Measurements from ENCODE around the gene KRT82.

The KRT82 gene

GRCh38 chr12:52381206-52381605 is 24.9 kb downstream of the KRT82 start:
- no peaks in the 10 kb centered on the region for H3K9me3 ChIP-seq (ENCODE audit: low read length)
- H3K4me3 ChIP-seq (ENCODE audit: low read length) = no peak overlapping the region
- H3K27me3 ChIP-seq (ENCODE audit: insufficient read depth, low read length) = peaks cover 3% of the 10 kb centered on the region
- no peak overlapping the region for H2AFZ ChIP-seq (ENCODE audit: low read depth, low read length)
- no peaks in the 10 kb centered on the region for H3K36me3 ChIP-seq (ENCODE audit: insufficient read depth, low read length)
- H3K4me1 ChIP-seq (ENCODE audit: insufficient read depth, low read length) = no peaks in the 10 kb centered on the region

- no peaks in the 10 kb centered on the region for H3K4me1 ChIP-seq (ENCODE audit: insufficient read depth, low read length)
- peaks cover under 1% of the 10 kb centered on the region for H3K27me3 ChIP-seq (ENCODE audit: insufficient read depth, low read length)
Measured at GRCh38 chr12:52380271-52380694, 25.9 kb downstream of the KRT82 start.

GRCh38 chr12:52379536-52379935 is 26.6 kb downstream of the KRT82 start:
- Histone ChIP-seq H3K4me1 (ENCODE audit: insufficient read depth, low read length) (no peaks in the 10 kb centered on the region), H3K27me3 (ENCODE audit: insufficient read depth, low read length) (no peaks in the 10 kb centered on the region), H3K36me3 (ENCODE audit: insufficient read depth, low read length) (no peaks in the 10 kb centered on the region), H3K4me3 (ENCODE audit: low read length) (no peak overlapping the region), H2AFZ (ENCODE audit: low read depth, low read length) (no peak overlapping the region), H3K9me3 (ENCODE audit: low read length) (no peaks in the 10 kb centered on the region)

More at GRCh38 chr12:52380271-52380694, 25.9 kb downstream of the KRT82 start:
- Histone ChIP-seq H2AFZ (ENCODE audit: low read depth, low read length) (no peak overlapping the region), H3K4me3 (ENCODE audit: low read length) (no peak overlapping the region), H3K9me3 (ENCODE audit: low read length) (no peaks in the 10 kb centered on the region), H3K36me3 (ENCODE audit: insufficient read depth, low read length) (no peaks in the 10 kb centered on the region)

GRCh38 chr12:52378091-52378490 is 28.0 kb downstream of the KRT82 start:
- no peak overlapping the region for H2AFZ ChIP-seq (ENCODE audit: low read depth, low read length)
- no peaks in the 10 kb centered on the region for H3K4me1 ChIP-seq (ENCODE audit: insufficient read depth, low read length)
- no peaks in the 10 kb centered on the region for H3K36me3 ChIP-seq (ENCODE audit: insufficient read depth, low read length)
- no peaks in the 10 kb centered on the region for H3K9me3 ChIP-seq (ENCODE audit: low read length)
- no peaks in the 10 kb centered on the region for H3K27me3 ChIP-seq (ENCODE audit: insufficient read depth, low read length)
- H3K4me3 ChIP-seq (ENCODE audit: low read length) = no peak overlapping the region

- H3K4me3 ChIP-seq (ENCODE audit: low read length) = no peak overlapping the region
- H3K36me3 ChIP-seq (ENCODE audit: insufficient read depth, low read length) = no peaks in the 10 kb centered on the region
- H3K9me3 ChIP-seq (ENCODE audit: low read length) = no peaks in the 10 kb centered on the region
- H2AFZ ChIP-seq (ENCODE audit: low read depth, low read length) = no peak overlapping the region
- H3K4me1 ChIP-seq (ENCODE audit: insufficient read depth, low read length) = no peaks in the 10 kb centered on the region
- no peaks in the 10 kb centered on the region for H3K27me3 ChIP-seq (ENCODE audit: insufficient read depth, low read length)
Measured at GRCh38 chr12:52377266-52377665, 28.9 kb downstream of the KRT82 start.

GRCh38 chr12:52372216-52373154 is 33.6 kb downstream of the KRT82 start:
- Histone ChIP-seq H3K9me3 (ENCODE audit: low read length) (no peaks in the 10 kb centered on the region), H3K4me3 (ENCODE audit: low read length) (no peak overlapping the region), H3K27me3 (ENCODE audit: insufficient read depth, low read length) (no peaks in the 10 kb centered on the region), H3K36me3 (ENCODE audit: insufficient read depth, low read length) (no peaks in the 10 kb centered on the region), H2AFZ (ENCODE audit: low read depth, low read length) (no peak overlapping the region), H3K4me1 (ENCODE audit: insufficient read depth, low read length) (no peaks in the 10 kb centered on the region)

GRCh38 chr12:52371716-52372115 is 34.4 kb downstream of the KRT82 start:
- Histone ChIP-seq H3K27me3 (ENCODE audit: insufficient read depth, low read length) (peaks cover 1% of the 10 kb centered on the region), H3K9me3 (ENCODE audit: low read length) (no peaks in the 10 kb centered on the region), H3K4me1 (ENCODE audit: insufficient read depth, low read length) (no peaks in the 10 kb centered on the region), H3K4me3 (ENCODE audit: low read length) (no peak overlapping the region), H2AFZ (ENCODE audit: low read depth, low read length) (no peak overlapping the region), H3K36me3 (ENCODE audit: insufficient read depth, low read length) (no peaks in the 10 kb centered on the region)

- Histone ChIP-seq H2AFZ (ENCODE audit: low read depth, low read length) (no peak overlapping the region), H3K9me3 (ENCODE audit: low read length) (no peaks in the 10 kb centered on the region), H3K27me3 (ENCODE audit: insufficient read depth, low read length) (peaks cover 5% of the 10 kb centered on the region), H3K4me1 (ENCODE audit: insufficient read depth, low read length) (no peaks in the 10 kb centered on the region), H3K36me3 (ENCODE audit: insufficient read depth, low read length) (no peaks in the 10 kb centered on the region), H3K4me3 (ENCODE audit: low read length) (no peak overlapping the region)
Measured at GRCh38 chr12:52370926-52371608, 35.1 kb downstream of the KRT82 start.

GRCh38 chr12:52369809-52370208 is 36.3 kb downstream of the KRT82 start:
- Histone ChIP-seq H3K36me3 (ENCODE audit: insufficient read depth, low read length) (no peaks in the 10 kb centered on the region), H3K27me3 (ENCODE audit: insufficient read depth, low read length) (peaks cover 5% of the 10 kb centered on the region), H2AFZ (ENCODE audit: low read depth, low read length) (no peak overlapping the region), H3K4me3 (ENCODE audit: low read length) (no peak overlapping the region), H3K9me3 (ENCODE audit: low read length) (no peaks in the 10 kb centered on the region), H3K4me1 (ENCODE audit: insufficient read depth, low read length) (no peaks in the 10 kb centered on the region)

- no peaks in the 10 kb centered on the region for H3K4me1 ChIP-seq (ENCODE audit: insufficient read depth, low read length)
- H3K4me3 ChIP-seq (ENCODE audit: low read length) = no peak overlapping the region
- H3K36me3 ChIP-seq (ENCODE audit: insufficient read depth, low read length) = no peaks in the 10 kb centered on the region
- peaks cover 5% of the 10 kb centered on the region for H3K27me3 ChIP-seq (ENCODE audit: insufficient read depth, low read length)
- no peaks in the 10 kb centered on the region for H3K9me3 ChIP-seq (ENCODE audit: low read length)
- no peak overlapping the region for H2AFZ ChIP-seq (ENCODE audit: low read depth, low read length)
Measured at GRCh38 chr12:52369211-52369610, 36.9 kb downstream of the KRT82 start.

GRCh38 chr12:52368508-52368907 is 37.6 kb downstream of the KRT82 start:
- no peaks in the 10 kb centered on the region for H3K4me1 ChIP-seq (ENCODE audit: insufficient read depth, low read length)
- no peak overlapping the region for H3K4me3 ChIP-seq (ENCODE audit: low read length)
- peaks cover 5% of the 10 kb centered on the region for H3K27me3 ChIP-seq (ENCODE audit: insufficient read depth, low read length)
- no peaks in the 10 kb centered on the region for H3K36me3 ChIP-seq (ENCODE audit: insufficient read depth, low read length)
- no peak overlapping the region for H2AFZ ChIP-seq (ENCODE audit: low read depth, low read length)
- H3K9me3 ChIP-seq (ENCODE audit: low read length) = no peaks in the 10 kb centered on the region

- Histone ChIP-seq H2AFZ (ENCODE audit: low read depth, low read length) (no peak overlapping the region), H3K4me3 (ENCODE audit: low read length) (no peak overlapping the region), H3K36me3 (ENCODE audit: insufficient read depth, low read length) (no peaks in the 10 kb centered on the region), H3K4me1 (ENCODE audit: insufficient read depth, low read length) (no peaks in the 10 kb centered on the region), H3K9me3 (ENCODE audit: low read length) (no peaks in the 10 kb centered on the region), H3K27me3 (ENCODE audit: insufficient read depth, low read length) (peaks cover 5% of the 10 kb centered on the region)
Measured at GRCh38 chr12:52367876-52368275, 38.3 kb downstream of the KRT82 start.

GRCh38 chr12:52366738-52367485 is 39.2 kb downstream of the KRT82 start, which contains the start of gene KRT85:
Gene KRT85 (minus strand): TSS chr12:52367481. CDS start chr12:52367405, 76 bp downstream.
- no peaks in the 10 kb centered on the region for H3K9me3 ChIP-seq (ENCODE audit: low read length)
- no peaks in the 10 kb centered on the region for H3K36me3 ChIP-seq (ENCODE audit: insufficient read depth, low read length)
- H3K27me3 ChIP-seq (ENCODE audit: insufficient read depth, low read length) = peaks cover 5% of the 10 kb centered on the region
- H2AFZ ChIP-seq (ENCODE audit: low read depth, low read length) = no peak within 1 kb of the TSS
- no peaks in the 10 kb centered on the region for H3K4me1 ChIP-seq (ENCODE audit: insufficient read depth, low read length)
- no peak within 1 kb of the TSS for H3K4me3 ChIP-seq (ENCODE audit: low read length)
